HepG2 (cell line): Measurements from ENCODE around the gene PIGL. TPM values are rescaled to one million over a fixed set of nuclear protein-coding genes. Genes with fewer than 3 reads are reported as not detected.

Source experiments
- CBX1 ChIP-seq: IDR thresholded peaks from one replicate; pipeline ENCODE4 v1.6.1; 2016; ENCODE audit warnings: antibody characterized with exemption, low read depth
- CBX2 ChIP-seq, 2 experiments: fragments of 200-600 bp in 1 of 2; sonication (generic); formaldehyde crosslinking in 1 of 2; IDR thresholded peaks; 2 replicates each; pipeline versions ENCODE4 v1.7.0 to v1.8.1; 2018 to 2022; ENCODE audit warnings: low read depth in 2 of 2, low read length in 1 of 2, mild to moderate bottlenecking in 1 of 2, missing genetic modification reagents in 1 of 2
- GRHL1 ChIP-seq: sonication (generic); formaldehyde crosslinking; conservative IDR thresholded peaks from 2 replicates; pipeline ENCODE4 v1.8.0; 2022; ENCODE audit warnings: missing genetic modification reagents
- HNRNPK ChIP-seq: fragments of 200-400 bp; formaldehyde crosslinking; IDR thresholded peaks from 2 replicates; pipeline ENCODE4 v1.6.1; 2018; ENCODE audit warnings: low read length, low read depth, moderate library complexity, mild to moderate bottlenecking; ENCODE audit not compliant: poor library complexity, severe bottlenecking
- HNRNPL ChIP-seq: fragments of 200-400 bp; formaldehyde crosslinking; IDR thresholded peaks from 2 replicates; pipeline ENCODE4 v1.6.1; 2017; ENCODE audit warnings: mild to moderate bottlenecking, low read depth, low read length
- KLF6 ChIP-seq: IDR thresholded peaks from 2 replicates; pipeline ENCODE4 v1.8.0; 2016; ENCODE audit warnings: missing biosample characterization, missing genetic modification reagents
- MTF2 ChIP-seq: sonication (generic); formaldehyde crosslinking; IDR thresholded peaks from 2 replicates; pipeline ENCODE4 v1.5.0; 2020; ENCODE audit warnings: missing genetic modification reagents, borderline replicate concordance
- NR1H2 ChIP-seq: sonication (generic); formaldehyde crosslinking; IDR thresholded peaks from 2 replicates; pipeline ENCODE4 v1.8.1; 2022; ENCODE audit warnings: low read depth, missing genetic modification reagents, borderline replicate concordance
- PHF20 ChIP-seq: sonication (generic); formaldehyde crosslinking; IDR thresholded peaks from 2 replicates; pipeline ENCODE4 v1.5.0; 2020; ENCODE audit warnings: mild to moderate bottlenecking, missing genetic modification reagents
- RAD21 ChIP-seq: fragments of 450-650 bp; formaldehyde crosslinking; IDR thresholded peaks from 2 replicates; pipeline ENCODE4 v1.5.0; 2020; ENCODE audit warnings: mild to moderate bottlenecking
- SNAPC5 ChIP-seq: sonication (generic); formaldehyde crosslinking; IDR thresholded peaks from 2 replicates; pipeline ENCODE4 v1.8.1; 2023; ENCODE audit warnings: mild to moderate bottlenecking, missing genetic modification reagents, borderline replicate concordance
- STAT6 ChIP-seq: sonication (generic); formaldehyde crosslinking; IDR thresholded peaks from 2 replicates; pipeline ENCODE4 v1.4.0; 2020; ENCODE audit warnings: missing genetic modification reagents, mild to moderate bottlenecking, borderline replicate concordance
- THAP8 ChIP-seq: sonication (generic); formaldehyde crosslinking; IDR thresholded peaks from 2 replicates; pipeline ENCODE4 v1.5.1; 2020; ENCODE audit warnings: missing genetic modification reagents, mild to moderate bottlenecking, borderline replicate concordance
- TMF1 ChIP-seq: sonication (generic); formaldehyde crosslinking; IDR thresholded peaks from 2 replicates; pipeline ENCODE4 v1.8.1; 2022; ENCODE audit warnings: low read depth, missing genetic modification reagents
- TOPORS ChIP-seq: sonication (generic); formaldehyde crosslinking; IDR thresholded peaks from 2 replicates; pipeline ENCODE4 v1.8.0; 2023; ENCODE audit warnings: mild to moderate bottlenecking, missing genetic modification reagents
- XBP1 ChIP-seq: sonication (generic); formaldehyde crosslinking; IDR thresholded peaks from 2 replicates; pipeline ENCODE4 v1.5.0; 2020; ENCODE audit warnings: missing genetic modification reagents
- YEATS2 ChIP-seq: sonication (generic); formaldehyde crosslinking; IDR thresholded peaks from 2 replicates; pipeline ENCODE4 v1.4.0; 2020; ENCODE audit warnings: missing genetic modification reagents, borderline replicate concordance
- ZFP36L1 ChIP-seq: sonication (generic); formaldehyde crosslinking; IDR thresholded peaks from 2 replicates; pipeline ENCODE4 v1.8.0; 2022; ENCODE audit warnings: mild to moderate bottlenecking, missing genetic modification reagents, moderate library complexity
- ZNF101 ChIP-seq: sonication (generic); formaldehyde crosslinking; IDR thresholded peaks from 2 replicates; pipeline ENCODE4 v1.4.0; 2020; ENCODE audit warnings: mild to moderate bottlenecking, low read depth, missing genetic modification reagents, borderline replicate concordance
- ZNF121 ChIP-seq: sonication (generic); formaldehyde crosslinking; IDR thresholded peaks from 2 replicates; pipeline ENCODE4 v1.5.0; 2020; ENCODE audit warnings: mild to moderate bottlenecking, missing genetic modification reagents
- ZNF136 ChIP-seq: sonication (generic); formaldehyde crosslinking; IDR thresholded peaks from 2 replicates; pipeline ENCODE4 v1.8.1; 2022; ENCODE audit warnings: low read depth, mild to moderate bottlenecking, moderate library complexity, missing genetic modification reagents
- ZNF367 ChIP-seq: sonication (generic); formaldehyde crosslinking; IDR thresholded peaks from 2 replicates; pipeline ENCODE4 v1.4.0; 2020; ENCODE audit warnings: missing genetic modification reagents, borderline replicate concordance
- ZNF652 ChIP-seq: IDR thresholded peaks from 2 replicates; pipeline ENCODE4 v1.6.1; 2016; ENCODE audit warnings: low read depth, borderline replicate concordance
- ZNF883 ChIP-seq: sonication (generic); formaldehyde crosslinking; IDR thresholded peaks from 2 replicates; pipeline ENCODE4 v1.5.1; 2020; ENCODE audit warnings: mild to moderate bottlenecking, missing genetic modification reagents; ENCODE audit errors: not compliant biosample characterization
- ZSCAN12 ChIP-seq: sonication (generic); formaldehyde crosslinking; IDR thresholded peaks from 2 replicates; pipeline ENCODE4 v1.9.0; 2021; ENCODE audit warnings: mild to moderate bottlenecking, missing genetic modification reagents
- polyA plus RNA-seq, 8 experiments: library from polyadenylated mRNA; depleted of rRNA in 3 of 8; stranded (reverse) in 7 of 8; unstranded in 1 of 8; fragments of >200 nt; fragmentation: Illumina TruSeq in 4 of 8; extraction: Trizol in 4 of 8; gene quantifications; 2 replicates each; pipeline versions ENCODE4 v1.2.1 to v1.2.3, GENCODE V29; 2011 to 2016; ENCODE audit warnings: low read depth in 4 of 8, missing spikeins in 1 of 8, mixed read lengths in 1 of 8; ENCODE audit not compliant: insufficient read depth in 1 of 8
- total RNA-seq, 5 experiments: library from RNA; depleted of rRNA; stranded (reverse); fragments of >200 nt; fragmentation: Illumina TruSeq; extraction: Trizol; gene quantifications; 2 replicates each; pipeline ENCODE4 v1.2.3, GENCODE V29; 2016; ENCODE audit warnings: low read depth in 1 of 5

Gene PIGL
- total and polyA plus RNA-seq, 2 of the 13 experiments (the other 11 are each of a cell fraction or from before 2014, with no cell fraction given): 28.5 to 63.8 TPM

GRCh38 chr17:16285646-16286008, 68.6 kb downstream of the PIGL start (continued):
- no peak for TF ChIP-seq TOPORS (CRISPR knock-in tag)
- no peak for TF ChIP-seq ZNF136 (CRISPR knock-in tag)
- no peak for TF ChIP-seq ZNF883
- no peak for TF ChIP-seq MTF2 (CRISPR knock-in tag)
- TF ChIP-seq TMF1 (CRISPR knock-in tag): no peak
- TF ChIP-seq ZNF101 (CRISPR knock-in tag): no peak
- no peak for TF ChIP-seq THAP8 (CRISPR knock-in tag)
- no peak for TF ChIP-seq SNAPC5 (CRISPR knock-in tag)
- no peak for TF ChIP-seq GRHL1 (CRISPR knock-in tag)
- TF ChIP-seq ZNF367 (CRISPR knock-in tag): no peak; the same call in 1 of the 2 replicates
- TF ChIP-seq HNRNPK: no peak
- no peak for TF ChIP-seq XBP1 (CRISPR knock-in tag)
- TF ChIP-seq HNRNPL: no peak
- TF ChIP-seq NR1H2 (CRISPR knock-in tag): no peak
- TF ChIP-seq ZNF652 (CRISPR knock-in tag): no peak
- no peak for TF ChIP-seq CBX2 (IDR thresholded peaks at IDR 0.05; ENCODE audit: low read depth, low read length)
- no peak for TF ChIP-seq CBX2 (CRISPR knock-in tag; IDR thresholded peaks at IDR 0.05; ENCODE audit: low read depth)
- TF ChIP-seq YEATS2 (CRISPR knock-in tag): no peak
- TF ChIP-seq RAD21: peak; percentile 95; the same call in 1 of the 2 replicates
- no peak for TF ChIP-seq PHF20 (CRISPR knock-in tag)
- TF ChIP-seq KLF6 (CRISPR knock-in tag): 0 out of 2 replicates have a peak, but pooled peaks have one; percentile 62
- TF ChIP-seq CBX1: no peak
- TF ChIP-seq ZFP36L1: no peak
- no peak for TF ChIP-seq STAT6 (CRISPR knock-in tag)
- no peak for TF ChIP-seq ZSCAN12 (CRISPR knock-in tag)
- no peak for TF ChIP-seq ZNF121
